RWPE2 (cell line): ENCODE data around the gene TLNRD1.

Experiments
- ATAC-seq: fragments of 200-7000 bp; cut with Tn5 transposase; 3 replicates; pipeline ENCODE4 v1.9.1; 2021; ENCODE audit warnings: low read depth
- DNase-seq: peaks from one replicate; pipeline ENCODE4 v3.0.0-alpha.2; 2020; ENCODE audit warnings: low spot score
- H3K27ac ChIP-seq: fragments of 450-650 bp; 2 replicates; pipeline ENCODE4 v1.5.1; 2017; ENCODE audit warnings: mild to moderate bottlenecking; ENCODE audit not compliant: poor library complexity, severe bottlenecking
- H3K27me3 ChIP-seq: fragments of 250-450 bp; sonication (Bioruptor Pico); 2 replicates; pipeline ENCODE4 v1.5.1; 2021; ENCODE audit warnings: mild to moderate bottlenecking, moderate library complexity; ENCODE audit not compliant: insufficient read depth, poor library complexity, severe bottlenecking
- H3K36me3 ChIP-seq: fragments of 250-450 bp; sonication (Bioruptor Pico); 2 replicates; pipeline ENCODE4 v1.5.1; 2020; ENCODE audit warnings: low read depth, mild to moderate bottlenecking, moderate library complexity
- H3K4me1 ChIP-seq: fragments of 250-450 bp; sonication (Bioruptor Pico); 2 replicates; pipeline ENCODE4 v1.5.1; 2021; ENCODE audit warnings: mild to moderate bottlenecking, moderate library complexity; ENCODE audit not compliant: insufficient read depth, poor library complexity, severe bottlenecking
- H3K4me3 ChIP-seq: fragments of 250-450 bp; sonication (Bioruptor Pico); 2 replicates; pipeline ENCODE4 v1.5.1; 2021; ENCODE audit warnings: mild to moderate bottlenecking, moderate library complexity; ENCODE audit not compliant: severe bottlenecking
- H3K9me3 ChIP-seq: fragments of 250-450 bp; sonication (Bioruptor Pico); 2 replicates; pipeline ENCODE4 v1.5.1; 2021; ENCODE audit warnings: mild to moderate bottlenecking, moderate library complexity; ENCODE audit not compliant: severe bottlenecking
- CTCF ChIP-seq: fragments of 450-650 bp; IDR thresholded peaks from one replicate; pipeline ENCODE4 v1.5.1; 2017; ENCODE audit warnings: mild to moderate bottlenecking, moderate library complexity; ENCODE audit not compliant: poor library complexity, severe bottlenecking

TLNRD1 gene

GRCh38 chr15:81047928-81048327, 47.2 kb downstream of the TLNRD1 start:
- H3K36me3 ChIP-seq: no peaks in the 10 kb centered on the region
- H3K9me3 ChIP-seq: no peaks in the 10 kb centered on the region
- ATAC-seq (no peak), DNase-seq (no peak)
- H3K27me3 ChIP-seq: no peaks in the 10 kb centered on the region
- no peaks in the 10 kb centered on the region for H3K4me1 ChIP-seq
- H3K4me3 ChIP-seq: no peak overlapping the region
- H3K27ac ChIP-seq: no peak overlapping the region
- TF ChIP-seq CTCF: no peak

- DNase-seq: no peak
Measured at GRCh38 chr15:81049835-81050234, 49.1 kb downstream of the TLNRD1 start.

GRCh38 chr15:81050259-81050658, 49.5 kb downstream of the TLNRD1 start:
- no peaks in the 10 kb centered on the region for H3K9me3 ChIP-seq
- H3K27me3 ChIP-seq: no peaks in the 10 kb centered on the region
- TF ChIP-seq CTCF: no peak
- H3K27ac ChIP-seq: no peak overlapping the region
- H3K36me3 ChIP-seq: no peaks in the 10 kb centered on the region
- no peak for ATAC-seq
- no peak overlapping the region for H3K4me3 ChIP-seq
- no peak for DNase-seq
- no peaks in the 10 kb centered on the region for H3K4me1 ChIP-seq

More at GRCh38 chr15:81049835-81050234, 49.1 kb downstream of the TLNRD1 start:
- Histone ChIP-seq H3K4me1 (no peaks in the 10 kb centered on the region), H3K9me3 (no peaks in the 10 kb centered on the region), H3K27me3 (no peaks in the 10 kb centered on the region), H3K36me3 (no peaks in the 10 kb centered on the region), H3K4me3 (no peak overlapping the region), H3K27ac (no peak overlapping the region)
- TF ChIP-seq CTCF: no peak
- ATAC-seq: no peak

GRCh38 chr15:81050805-81051204, 50.1 kb downstream of the TLNRD1 start:
- no peak for ATAC-seq
- no peak for TF ChIP-seq CTCF
- no peaks in the 10 kb centered on the region for H3K4me1 ChIP-seq
- H3K27ac ChIP-seq: no peak overlapping the region
- H3K9me3 ChIP-seq: no peaks in the 10 kb centered on the region
- DNase-seq: no peak
- no peaks in the 10 kb centered on the region for H3K27me3 ChIP-seq
- no peak overlapping the region for H3K4me3 ChIP-seq
- no peaks in the 10 kb centered on the region for H3K36me3 ChIP-seq

- H3K9me3 ChIP-seq: no peaks in the 10 kb centered on the region
- ATAC-seq: no peak
- H3K4me3 ChIP-seq: no peak overlapping the region
- no peaks in the 10 kb centered on the region for H3K36me3 ChIP-seq
- TF ChIP-seq CTCF: no peak
- no peaks in the 10 kb centered on the region for H3K27me3 ChIP-seq
- no peaks in the 10 kb centered on the region for H3K4me1 ChIP-seq
- H3K27ac ChIP-seq: no peak overlapping the region
- DNase-seq: no peak
Measured at GRCh38 chr15:81052046-81052445, 51.3 kb downstream of the TLNRD1 start.
